ENCODE measurements around the gene GRM4. TPM values are rescaled to one million over a fixed set of nuclear protein-coding genes. Genes with fewer than 3 reads are reported as not detected.

The GRM4 gene
- total RNA-seq, 1 experiment from 2014 or later, result 5.6 TPM

DNA sequence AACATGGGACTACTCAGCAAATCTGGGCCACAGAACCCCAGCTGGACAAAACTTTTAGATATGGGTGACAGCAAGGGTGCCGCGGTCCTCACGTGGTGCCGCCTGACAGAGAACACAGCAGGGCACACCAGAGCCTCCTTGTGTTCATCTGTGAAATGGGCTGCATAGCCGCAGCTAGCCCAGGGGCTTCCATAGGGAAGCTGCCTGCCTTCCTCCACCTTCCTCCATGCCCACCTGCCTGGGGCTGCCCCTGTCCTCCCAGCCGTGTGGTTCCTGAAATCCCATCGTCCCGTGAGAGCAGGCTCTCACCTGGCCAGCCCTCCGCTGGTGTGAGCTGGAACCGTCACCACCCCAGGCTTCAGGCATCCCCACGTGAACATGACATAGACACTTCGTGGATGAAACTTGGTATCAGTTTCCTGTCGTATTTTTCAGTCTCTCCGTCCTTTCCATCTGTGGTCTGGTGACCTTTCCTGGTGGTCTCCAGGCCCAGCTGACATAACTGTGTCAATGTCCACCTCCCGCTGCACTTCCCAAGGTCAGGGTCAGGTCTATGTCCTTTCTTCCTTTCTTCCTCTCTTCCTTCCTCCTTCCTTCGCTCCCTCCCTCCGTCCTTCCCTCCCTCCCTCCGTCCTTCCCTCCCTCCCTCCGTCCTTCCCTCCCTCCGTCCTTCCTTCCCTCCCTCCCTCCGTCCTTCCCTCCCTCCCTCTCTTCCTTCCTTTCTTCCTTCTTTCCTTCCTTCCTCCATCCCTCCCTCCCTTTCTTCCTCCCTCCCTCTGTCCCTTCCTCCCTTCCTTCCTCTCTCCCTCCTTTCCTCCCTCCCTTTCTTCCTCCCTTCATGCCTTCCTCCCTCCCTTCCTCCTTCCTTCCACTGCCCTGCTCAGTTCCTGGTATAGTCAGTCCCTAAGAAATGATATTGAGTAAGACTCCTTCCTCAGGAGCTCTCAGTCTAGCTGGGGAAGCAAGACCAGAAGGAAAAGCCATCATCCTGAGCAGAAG is 78.8 kb downstream of the GRM4 start:
- Histone ChIP-seq H3K79me1 (ENCODE audit: insufficient read depth, low read depth, low read length, poor library complexity, severe bottlenecking) (no peaks in the 10 kb centered on the region), H2BK15ac (ENCODE audit: low read depth, low read length) (no peak overlapping the region), H3K27me3 (ENCODE audit: insufficient read depth, low read length) (no peaks in the 10 kb centered on the region), H2AK5ac (ENCODE audit: insufficient read length, low read length) (no peak overlapping the region), H3K4me2 (ENCODE audit: insufficient read depth, insufficient read length, low read length) (no peak overlapping the region), H3K9me3 (ENCODE audit: control insufficient read depth, low read depth, low read length) (no peaks in the 10 kb centered on the region), H3K4ac (ENCODE audit: low read depth, low read length) (no peak overlapping the region), H3K4me1 (ENCODE audit: insufficient read depth, low read length) (no peaks in the 10 kb centered on the region), H3K14ac (ENCODE audit: insufficient read depth, low read length) (no peak overlapping the region), H3T11ph (ENCODE audit: low read length) (no peak overlapping the region), H2BK120ac (ENCODE audit: low read depth, low read length, poor library complexity, severe bottlenecking) (no peak overlapping the region), H4K5ac (ENCODE audit: insufficient read length, low read depth, low read length) (no peak overlapping the region), H4K91ac (ENCODE audit: insufficient read length, low read depth, low read length) (no peak overlapping the region), H3K79me2 (ENCODE audit: insufficient read depth, low read length) (no peaks in the 10 kb centered on the region), H3K23me2 (ENCODE audit: insufficient read length, low read depth, low read length, poor library complexity, severe bottlenecking) (no peaks in the 10 kb centered on the region), H3K56ac (ENCODE audit: insufficient read length, low read depth, low read length) (no peak overlapping the region), H4K20me1 (ENCODE audit: control insufficient read depth, insufficient read depth, insufficient read length) (no peaks in the 10 kb centered on the region), H3K18ac (ENCODE audit: insufficient read length, low read depth, low read length) (no peak overlapping the region), H2BK20ac (ENCODE audit: low read depth, low read length, poor library complexity, severe bottlenecking) (no peak overlapping the region), H3K23ac (ENCODE audit: insufficient read length, low read depth, low read length) (no peak overlapping the region), H3K27ac (ENCODE audit: insufficient read length, low read depth, low read length) (no peak overlapping the region), H3K9ac (ENCODE audit: extremely low read depth, insufficient read length, low read length) (no peak overlapping the region), H2BK12ac (ENCODE audit: insufficient read length, low read depth, low read length) (no peak overlapping the region), H4K8ac (replicated peaks; ENCODE audit: insufficient read length, low read depth, low read length) (no peak overlapping the region), H2AFZ (ENCODE audit: low read length) (no peak overlapping the region), H2BK5ac (ENCODE audit: insufficient read length, low read length) (no peak overlapping the region)
- Mint-ChIP-seq H3K4me3 (no peak overlapping the region), H3K27ac (no peak overlapping the region), H3K27me3 (ENCODE audit: low read depth) (peaks cover 3% of the 10 kb centered on the region; the same call in 1 of the 2 replicates), H3K9me3 (no peaks in the 10 kb centered on the region), H3K4me1 (peaks cover 2 to 7% of the 10 kb centered on the region in 2 experiments; a peak in 2 of 4 replicates), H3K36me3 (ENCODE audit: insufficient read depth in 1 of 3, low read depth in 3 of 3) (no peaks in the 10 kb centered on the region)
- TF ChIP-seq, protein P1, sequence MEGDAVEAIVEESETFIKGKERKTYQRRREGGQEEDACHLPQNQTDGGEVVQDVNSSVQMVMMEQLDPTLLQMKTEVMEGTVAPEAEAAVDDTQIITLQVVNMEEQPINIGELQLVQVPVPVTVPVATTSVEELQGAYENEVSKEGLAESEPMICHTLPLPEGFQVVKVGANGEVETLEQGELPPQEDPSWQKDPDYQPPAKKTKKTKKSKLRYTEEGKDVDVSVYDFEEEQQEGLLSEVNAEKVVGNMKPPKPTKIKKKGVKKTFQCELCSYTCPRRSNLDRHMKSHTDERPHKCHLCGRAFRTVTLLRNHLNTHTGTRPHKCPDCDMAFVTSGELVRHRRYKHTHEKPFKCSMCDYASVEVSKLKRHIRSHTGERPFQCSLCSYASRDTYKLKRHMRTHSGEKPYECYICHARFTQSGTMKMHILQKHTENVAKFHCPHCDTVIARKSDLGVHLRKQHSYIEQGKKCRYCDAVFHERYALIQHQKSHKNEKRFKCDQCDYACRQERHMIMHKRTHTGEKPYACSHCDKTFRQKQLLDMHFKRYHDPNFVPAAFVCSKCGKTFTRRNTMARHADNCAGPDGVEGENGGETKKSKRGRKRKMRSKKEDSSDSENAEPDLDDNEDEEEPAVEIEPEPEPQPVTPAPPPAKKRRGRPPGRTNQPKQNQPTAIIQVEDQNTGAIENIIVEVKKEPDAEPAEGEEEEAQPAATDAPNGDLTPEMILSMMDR (conservative IDR thresholded peaks at IDR 0.05), result no peak
- DNase-seq, result no peak
- WGBS (ENCODE audit: extremely low coverage, insufficient read length, low lambda C conversion rate), result 100% methylated on average over 1 of the region's 21 CpGs

Measured in H9 (cell line).